HG03342 (cell line): ENCODE measurements around the gene USP7.
"Not testable (repeated sequence)": the region's sequence is repeated elsewhere in the genome, so short reads cannot be mapped to it uniquely, and the experiment has no call there.

Experiments
- ATAC-seq: cut with Tn5 transposase; IDR thresholded peaks from one replicate; pipeline ENCODE4 v1.9.1; 2021; ENCODE audit warnings: mild to moderate bottlenecking, moderate library complexity; ENCODE audit not compliant: unreplicated experiment

The USP7 gene

GRCh38 chr16:8963821-8964441 lies at the start of gene USP7:
USP7 (minus strand) TSS chr16:8963906; CDS start chr16:8963285, 621 bp downstream.
- ATAC-seq, result peak; percentile 76

- no peak for ATAC-seq
These were observed 49.8 kb upstream of the USP7 start for GRCh38 chr16:9013508-9013864.

GRCh38 chr16:9012848-9013507 lies 49.3 kb upstream of the USP7 start:
- ATAC-seq, result no peak

GRCh38 chr16:9012330-9012729 lies 48.6 kb upstream of the USP7 start:
- no peak for ATAC-seq

- peak; percentile 85 for ATAC-seq
These were observed 45.0 kb upstream of the USP7 start for GRCh38 chr16:9008601-9009260.

GRCh38 chr16:9007177-9007794 lies 43.6 kb upstream of the USP7 start:
- ATAC-seq, result no peak

- ATAC-seq, result no peak
These were observed 40.5 kb upstream of the USP7 start for GRCh38 chr16:9004183-9004582.

GRCh38 chr16:9003763-9004162 lies 40.1 kb upstream of the USP7 start:
- ATAC-seq, result no peak

GRCh38 chr16:9003322-9003721 lies 39.6 kb upstream of the USP7 start:
- no peak for ATAC-seq

- ATAC-seq, result no peak
These were observed 38.3 kb upstream of the USP7 start for GRCh38 chr16:9002042-9002441.

GRCh38 chr16:9000664-9001063 lies 37.0 kb upstream of the USP7 start:
- no peak for ATAC-seq

GRCh38 chr16:8999800-9000199 lies 36.1 kb upstream of the USP7 start:
- ATAC-seq, result no peak

GRCh38 chr16:8998108-8998507 lies 34.4 kb upstream of the USP7 start:
- ATAC-seq, result no peak

GRCh38 chr16:8996891-8997290 lies 33.2 kb upstream of the USP7 start:
- ATAC-seq, result no peak

GRCh38 chr16:8990445-8990844 lies 26.7 kb upstream of the USP7 start:
- no peak for ATAC-seq

- no peak for ATAC-seq
These were observed 25.6 kb upstream of the USP7 start for GRCh38 chr16:8989099-8989878.

- ATAC-seq, result no peak
These were observed 23.1 kb upstream of the USP7 start for GRCh38 chr16:8986818-8987191.

- no peak for ATAC-seq
These were observed 22.4 kb upstream of the USP7 start for GRCh38 chr16:8986111-8986510.

GRCh38 chr16:8982816-8983215 lies 19.1 kb upstream of the USP7 start:
- no peak for ATAC-seq

- not testable (repeated sequence) for ATAC-seq
These were observed 18.2 kb upstream of the USP7 start for GRCh38 chr16:8981901-8982300.

- ATAC-seq, result not testable (repeated sequence)
These were observed 12.5 kb upstream of the USP7 start for GRCh38 chr16:8976189-8976588.
